Measurements from ENCODE around the gene KCTD1. TPM values are rescaled to one million over a fixed set of nuclear protein-coding genes. Genes with fewer than 3 reads are reported as not detected.
A peak's percentile ranks its signal among the peaks of the same experiment; 100 is the strongest.

KCTD1 gene
- total and polyA plus RNA-seq, 4 experiments from 2014 or later = 0.34 to 3.4 (median 2.8) TPM; not detected in 1

GRCh38 chr18:26540043-26540628, 8.2 kb downstream of the KCTD1 start:
- Mint-ChIP-seq H3K36me3 (no peaks in the 10 kb centered on the region), H3K27me3 (no peaks in the 10 kb centered on the region), H3K27ac (peak overlapping the region in 1 of 7 donors; percentile 67), H3K4me3 (no peak overlapping the region), H3K4me1 (peaks cover 11 to 33% (median 19%) of the 10 kb centered on the region in 4 donors), H3K9me3 (no peaks in the 10 kb centered on the region)
- ChIA-PET POLR2A (ENCODE audit: partially characterized antibody) (no interaction called here), CTCF (ENCODE audit: partially characterized antibody) (no interaction called here)
- intact Hi-C loops (cut with micrococcal nuclease) = no loop called here
- Histone ChIP-seq H3K9me3 (ENCODE audit: control insufficient read depth in 1 of 2, low read length in 2 of 2) (no peaks in the 10 kb centered on the region), H3K27me3 (ENCODE audit: insufficient read depth, low read length) (no peaks in the 10 kb centered on the region), H3K4me1 (ENCODE audit: insufficient read depth, low read length) (peaks cover 10% of the 10 kb centered on the region), H3K36me3 (ENCODE audit: insufficient read depth, low read length) (no peaks in the 10 kb centered on the region), H3K4me3 (ENCODE audit: low read length in 2 of 2) (no peak overlapping the region), H3K27ac (ENCODE audit: low read depth, low read length) (no peak overlapping the region)
- DNase-seq = no peak

GRCh38 chr18:26538524-26538923, 9.8 kb downstream of the KCTD1 start:
- H3K27ac ChIP-seq (ENCODE audit: low read depth, low read length) = no peak overlapping the region
- Mint-ChIP-seq H3K9me3 (no peaks in the 10 kb centered on the region), H3K4me3 (no peak overlapping the region), H3K36me3 (no peaks in the 10 kb centered on the region), H3K27me3 (no peaks in the 10 kb centered on the region), H3K4me1 (peaks cover 6 to 19% (median 6%) of the 10 kb centered on the region in 4 donors), H3K27ac (no peak overlapping the region)
- H3K36me3 ChIP-seq (ENCODE audit: insufficient read depth, low read length) = no peaks in the 10 kb centered on the region
- H3K27me3 ChIP-seq (ENCODE audit: insufficient read depth, low read length) = no peaks in the 10 kb centered on the region
- intact Hi-C loops (cut with micrococcal nuclease) = no loop called here
- CTCF ChIA-PET (ENCODE audit: partially characterized antibody) = no interaction called here
- POLR2A ChIA-PET (ENCODE audit: partially characterized antibody) = no interaction called here
- DNase-seq = no peak
- H3K9me3 ChIP-seq (ENCODE audit: control insufficient read depth in 1 of 2, low read length in 2 of 2) = no peaks in the 10 kb centered on the region
- H3K4me3 ChIP-seq (ENCODE audit: low read length in 2 of 2) = no peak overlapping the region
- no peaks in the 10 kb centered on the region for H3K4me1 ChIP-seq (ENCODE audit: insufficient read depth, low read length)

- no peak for DNase-seq
- POLR2A ChIA-PET (ENCODE audit: partially characterized antibody) = no interaction called here
- no peaks in the 10 kb centered on the region for H3K36me3 Mint-ChIP-seq
- Histone ChIP-seq H3K4me1 (ENCODE audit: insufficient read depth, low read length) (no peaks in the 10 kb centered on the region), H3K36me3 (ENCODE audit: insufficient read depth, low read length) (no peaks in the 10 kb centered on the region), H3K27ac (ENCODE audit: low read depth, low read length) (no peak overlapping the region), H3K4me3 (ENCODE audit: low read length in 2 of 2) (no peak overlapping the region), H3K27me3 (ENCODE audit: insufficient read depth, low read length) (no peaks in the 10 kb centered on the region), H3K9me3 (ENCODE audit: control insufficient read depth in 1 of 2, low read length in 2 of 2) (no peaks in the 10 kb centered on the region)
- H3K4me1 Mint-ChIP-seq = peaks cover 0 to 11% (median 2%) of the 10 kb centered on the region in 4 donors
- H3K9me3 Mint-ChIP-seq = no peaks in the 10 kb centered on the region
- no peak overlapping the region for H3K27ac Mint-ChIP-seq
- intact Hi-C loops (cut with micrococcal nuclease) = no loop called here
- CTCF ChIA-PET (ENCODE audit: partially characterized antibody) = no interaction called here
- H3K4me3 Mint-ChIP-seq = no peak overlapping the region
- H3K27me3 Mint-ChIP-seq = no peaks in the 10 kb centered on the region
Measured at GRCh38 chr18:26536664-26537063, 11.7 kb downstream of the KCTD1 start.

GRCh38 chr18:26536032-26536431, 12.3 kb downstream of the KCTD1 start:
- H3K27me3 Mint-ChIP-seq = no peaks in the 10 kb centered on the region
- Histone ChIP-seq H3K27ac (ENCODE audit: low read depth, low read length) (no peak overlapping the region), H3K4me3 (ENCODE audit: low read length in 2 of 2) (no peak overlapping the region), H3K4me1 (ENCODE audit: insufficient read depth, low read length) (no peaks in the 10 kb centered on the region), H3K36me3 (ENCODE audit: insufficient read depth, low read length) (no peaks in the 10 kb centered on the region), H3K27me3 (ENCODE audit: insufficient read depth, low read length) (no peaks in the 10 kb centered on the region), H3K9me3 (ENCODE audit: control insufficient read depth in 1 of 2, low read length in 2 of 2) (no peaks in the 10 kb centered on the region)
- H3K27ac Mint-ChIP-seq = no peak overlapping the region
- no peaks in the 10 kb centered on the region for H3K9me3 Mint-ChIP-seq
- intact Hi-C loops (cut with micrococcal nuclease) = no loop called here
- no peaks in the 10 kb centered on the region for H3K36me3 Mint-ChIP-seq
- no peak overlapping the region for H3K4me3 Mint-ChIP-seq
- DNase-seq = no peak
- peaks cover 0 to 6% (median under 1%) of the 10 kb centered on the region in 4 donors for H3K4me1 Mint-ChIP-seq
- ChIA-PET CTCF (ENCODE audit: partially characterized antibody) (no interaction called here), POLR2A (ENCODE audit: partially characterized antibody) (no interaction called here)

DNA sequence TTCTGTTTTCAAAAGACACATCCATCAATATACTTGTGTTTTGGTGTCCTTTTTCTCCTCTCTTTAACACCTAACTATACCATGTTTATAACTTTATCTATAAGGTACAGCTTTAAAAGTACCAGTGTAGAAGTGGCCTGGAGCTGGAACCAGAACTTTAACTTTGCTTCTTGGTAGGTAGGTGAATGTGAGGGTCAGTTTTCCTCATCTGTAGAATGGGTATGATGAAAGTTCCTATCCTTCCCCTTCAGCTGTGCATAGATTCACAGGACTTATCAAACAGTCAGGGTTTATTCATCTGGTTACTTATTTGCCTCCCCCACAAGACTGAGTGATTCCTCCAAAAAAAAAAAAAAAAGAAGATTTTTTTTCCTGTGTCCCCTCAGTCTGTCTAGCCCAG, 12.7 kb downstream of the KCTD1 start:
- Histone ChIP-seq H3K9me3 (ENCODE audit: control insufficient read depth in 1 of 2, low read length in 2 of 2) (no peaks in the 10 kb centered on the region), H3K4me3 (ENCODE audit: low read length in 2 of 2) (no peak overlapping the region), H3K4me1 (ENCODE audit: insufficient read depth, low read length) (no peaks in the 10 kb centered on the region), H3K27me3 (ENCODE audit: insufficient read depth, low read length) (no peaks in the 10 kb centered on the region), H3K27ac (ENCODE audit: low read depth, low read length) (no peak overlapping the region), H3K36me3 (ENCODE audit: insufficient read depth, low read length) (no peaks in the 10 kb centered on the region)
- Mint-ChIP-seq H3K9me3 (no peaks in the 10 kb centered on the region), H3K27ac (no peak overlapping the region), H3K4me1 (peaks cover 0 to 6% (median under 1%) of the 10 kb centered on the region in 4 donors), H3K36me3 (no peaks in the 10 kb centered on the region), H3K27me3 (no peaks in the 10 kb centered on the region), H3K4me3 (no peak overlapping the region)
- DNase-seq = no peak
- CTCF ChIA-PET (ENCODE audit: partially characterized antibody) = no interaction called here
- intact Hi-C loops (cut with micrococcal nuclease) = no loop called here
- POLR2A ChIA-PET (ENCODE audit: partially characterized antibody) = no interaction called here

DNA sequence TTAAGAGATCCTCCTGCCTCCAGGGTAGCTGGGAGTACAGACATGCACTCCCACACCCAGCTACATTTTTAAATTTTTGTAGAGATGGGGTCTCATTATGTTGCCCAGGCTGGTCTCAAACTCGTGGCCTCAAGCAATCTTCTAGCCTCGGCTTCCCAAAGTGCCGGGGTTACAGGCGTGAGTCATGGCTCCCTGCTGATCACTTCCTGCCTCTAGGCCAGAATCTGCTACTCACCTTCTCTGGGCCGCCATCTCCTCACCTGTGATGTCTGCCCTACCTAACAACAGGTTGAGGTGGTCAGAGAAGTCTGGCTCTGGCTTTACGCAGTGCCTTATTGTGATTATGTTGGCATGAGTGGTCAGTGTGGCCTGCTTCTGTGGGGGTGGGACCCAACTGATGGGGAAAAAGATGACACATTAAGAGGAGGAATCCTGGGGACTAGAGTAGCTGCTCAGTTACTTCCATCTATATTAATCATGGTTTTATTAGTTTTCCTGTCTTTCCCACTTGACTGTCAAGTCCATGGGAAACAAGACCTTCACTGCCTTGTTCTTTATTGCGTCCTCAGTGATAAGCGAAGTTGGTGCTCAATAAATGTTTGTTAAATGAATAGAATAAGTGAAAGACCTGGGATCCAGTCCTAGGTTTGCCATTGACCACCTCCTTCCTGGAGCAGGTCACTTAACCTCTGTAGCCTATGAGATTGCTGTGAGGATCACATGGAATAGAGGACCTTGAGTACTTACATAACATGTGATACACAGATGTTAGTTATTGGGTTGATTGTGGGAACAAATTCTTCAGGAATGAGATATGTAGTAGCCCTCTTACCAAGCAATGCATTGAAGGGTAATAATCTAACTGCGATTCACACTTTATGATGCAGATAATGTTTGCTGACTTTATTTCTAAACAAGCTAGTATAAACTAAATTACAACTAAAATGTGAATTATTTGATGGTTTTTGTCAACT, 15.7 kb downstream of the KCTD1 start:
- no peaks in the 10 kb centered on the region for H3K9me3 ChIP-seq (ENCODE audit: control insufficient read depth in 1 of 2, low read length in 2 of 2)
- H3K27me3 Mint-ChIP-seq = peaks cover 0 to 3% of the 10 kb centered on the region in 2 donors
- peaks cover 0 to 3% (median under 1%) of the 10 kb centered on the region in 4 donors for H3K4me1 Mint-ChIP-seq
- no peaks in the 10 kb centered on the region for H3K27me3 ChIP-seq (ENCODE audit: insufficient read depth, low read length)
- ChIA-PET CTCF (ENCODE audit: partially characterized antibody) (no interaction called here), POLR2A (ENCODE audit: partially characterized antibody) (no interaction called here)
- H3K4me3 Mint-ChIP-seq = no peak overlapping the region
- intact Hi-C loops (cut with micrococcal nuclease) = no loop called here
- no peak overlapping the region for H3K27ac ChIP-seq (ENCODE audit: low read depth, low read length)
- H3K36me3 ChIP-seq (ENCODE audit: insufficient read depth, low read length) = no peaks in the 10 kb centered on the region
- no peak for DNase-seq
- no peak overlapping the region for H3K4me3 ChIP-seq (ENCODE audit: low read length in 2 of 2)
- peaks cover 0 to 2% (median 0%) of the 10 kb centered on the region in 8 donors for H3K9me3 Mint-ChIP-seq
- H3K4me1 ChIP-seq (ENCODE audit: insufficient read depth, low read length) = no peaks in the 10 kb centered on the region
- H3K27ac Mint-ChIP-seq = no peak overlapping the region
- H3K36me3 Mint-ChIP-seq = no peaks in the 10 kb centered on the region

- Histone ChIP-seq H3K4me3 (ENCODE audit: low read length in 2 of 2) (no peak overlapping the region), H3K9me3 (ENCODE audit: control insufficient read depth in 1 of 2, low read length in 2 of 2) (no peaks in the 10 kb centered on the region), H3K4me1 (ENCODE audit: insufficient read depth, low read length) (no peaks in the 10 kb centered on the region), H3K27ac (ENCODE audit: low read depth, low read length) (no peak overlapping the region), H3K36me3 (ENCODE audit: insufficient read depth, low read length) (no peaks in the 10 kb centered on the region), H3K27me3 (ENCODE audit: insufficient read depth, low read length) (no peaks in the 10 kb centered on the region)
- intact Hi-C loops (cut with micrococcal nuclease) = no loop called here
- ChIA-PET POLR2A (ENCODE audit: partially characterized antibody) (no interaction called here), CTCF (ENCODE audit: partially characterized antibody) (no interaction called here)
- H3K4me1 Mint-ChIP-seq = peaks cover 0 to 3% (median under 1%) of the 10 kb centered on the region in 4 donors
- DNase-seq = no peak
- H3K27ac Mint-ChIP-seq = peak overlapping the region in 1 of 7 donors; percentile 65
- peaks cover 0 to 2% (median 0%) of the 10 kb centered on the region in 8 donors for H3K9me3 Mint-ChIP-seq
- peaks cover 0 to 3% of the 10 kb centered on the region in 2 donors for H3K27me3 Mint-ChIP-seq
- no peak overlapping the region for H3K4me3 Mint-ChIP-seq
- H3K36me3 Mint-ChIP-seq = no peaks in the 10 kb centered on the region
Measured at GRCh38 chr18:26531605-26532298, 16.6 kb downstream of the KCTD1 start.
